Activated naive CD8-positive, alpha-beta T cell treated with anti-CD3 and anti-CD28 coated beads, Interleukin-2, amount 50 U/mL, for 24 hours (primary cell): Measurements from ENCODE around the gene FAM131B.
"Not testable (repeated sequence)": the region's sequence is repeated elsewhere in the genome, so short reads cannot be mapped to it uniquely, and the experiment has no call there.

Experiments
- ATAC-seq: fragments of 150-1000 bp; cut with Tn5 transposase; one replicate; pipeline ENCODE4 v1.10.0; 2021
- DNase-seq: peaks from one replicate; pipeline ENCODE4 v3.0.0; 2021
- H3K27ac Mint-ChIP-seq: one replicate; pipeline ENCODE4 v1.8.0; 2021; ENCODE audit warnings: mild to moderate bottlenecking, mixed read lengths
- H3K27me3 Mint-ChIP-seq: one replicate; pipeline ENCODE4 v1.8.0; 2021; ENCODE audit warnings: mixed read lengths
- H3K36me3 Mint-ChIP-seq: one replicate; pipeline ENCODE4 v1.8.0; 2021; ENCODE audit warnings: low read depth, mixed read lengths
- H3K4me1 Mint-ChIP-seq: one replicate; pipeline ENCODE4 v1.8.0; 2021; ENCODE audit warnings: mixed read lengths
- H3K4me3 Mint-ChIP-seq: one replicate; pipeline ENCODE4 v1.8.0; 2021; ENCODE audit warnings: mild to moderate bottlenecking, moderate library complexity, mixed read lengths
- H3K9me3 Mint-ChIP-seq: one replicate; pipeline ENCODE4 v1.8.0; 2021; ENCODE audit warnings: mixed read lengths

The FAM131B gene

GRCh38 chr7:143397710-143398530 is 35.4 kb upstream of the FAM131B start:
- H3K27me3 Mint-ChIP-seq = no peaks in the 10 kb centered on the region
- peaks cover 5% of the 10 kb centered on the region for H3K4me1 Mint-ChIP-seq
- no peak overlapping the region for H3K27ac Mint-ChIP-seq
- DNase-seq = no peak
- peaks cover 1% of the 10 kb centered on the region for H3K36me3 Mint-ChIP-seq
- H3K4me3 Mint-ChIP-seq = no peak overlapping the region
- ATAC-seq = no peak
- H3K9me3 Mint-ChIP-seq = no peaks in the 10 kb centered on the region

- Mint-ChIP-seq H3K4me3 (no peak overlapping the region), H3K9me3 (no peaks in the 10 kb centered on the region), H3K4me1 (peaks cover 5% of the 10 kb centered on the region), H3K27me3 (no peaks in the 10 kb centered on the region), H3K36me3 (peaks cover 3% of the 10 kb centered on the region), H3K27ac (no peak overlapping the region)
- ATAC-seq = no peak
- no peak for DNase-seq
Observed at GRCh38 chr7:143396625-143397556, 34.4 kb upstream of the FAM131B start.

- DNase-seq (no peak), ATAC-seq (no peak)
- Mint-ChIP-seq H3K4me1 (peaks cover 5% of the 10 kb centered on the region), H3K4me3 (no peak overlapping the region), H3K27ac (no peak overlapping the region), H3K36me3 (peaks cover 3% of the 10 kb centered on the region), H3K9me3 (no peaks in the 10 kb centered on the region), H3K27me3 (no peaks in the 10 kb centered on the region)
Observed at GRCh38 chr7:143396182-143396581, 33.7 kb upstream of the FAM131B start.

GRCh38 chr7:143395187-143396149 is 33.0 kb upstream of the FAM131B start:
- peak overlapping the region; percentile 52 for H3K27ac Mint-ChIP-seq
- no peaks in the 10 kb centered on the region for H3K27me3 Mint-ChIP-seq
- peaks cover 5% of the 10 kb centered on the region for H3K4me1 Mint-ChIP-seq
- no peak for DNase-seq
- H3K9me3 Mint-ChIP-seq = no peaks in the 10 kb centered on the region
- ATAC-seq = no peak
- H3K4me3 Mint-ChIP-seq = no peak overlapping the region
- peaks cover 6% of the 10 kb centered on the region for H3K36me3 Mint-ChIP-seq

GRCh38 chr7:143394777-143395176 is 32.3 kb upstream of the FAM131B start:
- H3K27ac Mint-ChIP-seq = no peak overlapping the region

GRCh38 chr7:143394068-143394467 is 31.6 kb upstream of the FAM131B start:
- Mint-ChIP-seq H3K27me3 (no peaks in the 10 kb centered on the region), H3K36me3 (peaks cover 14% of the 10 kb centered on the region), H3K27ac (no peak overlapping the region), H3K4me1 (peaks cover 15% of the 10 kb centered on the region), H3K9me3 (no peaks in the 10 kb centered on the region), H3K4me3 (no peak overlapping the region)
- no peak for DNase-seq
- ATAC-seq = no peak

More at GRCh38 chr7:143394777-143395176, 32.3 kb upstream of the FAM131B start:
- Mint-ChIP-seq H3K27me3 (no peaks in the 10 kb centered on the region), H3K4me3 (no peak overlapping the region), H3K36me3 (peaks cover 12% of the 10 kb centered on the region), H3K9me3 (no peaks in the 10 kb centered on the region), H3K4me1 (peaks cover 8% of the 10 kb centered on the region)
- DNase-seq (no peak), ATAC-seq (no peak)

GRCh38 chr7:143393267-143394041 is 30.9 kb upstream of the FAM131B start:
- no peak overlapping the region for H3K27ac Mint-ChIP-seq
- no peak for ATAC-seq
- peaks cover 17% of the 10 kb centered on the region for H3K4me1 Mint-ChIP-seq
- H3K4me3 Mint-ChIP-seq = no peak overlapping the region
- peaks cover 14% of the 10 kb centered on the region for H3K36me3 Mint-ChIP-seq
- DNase-seq = no peak
- H3K27me3 Mint-ChIP-seq = no peaks in the 10 kb centered on the region
- H3K9me3 Mint-ChIP-seq = no peaks in the 10 kb centered on the region

GRCh38 chr7:143392875-143393266 is 30.4 kb upstream of the FAM131B start:
- H3K4me3 Mint-ChIP-seq = no peak overlapping the region
- H3K27ac Mint-ChIP-seq = no peak overlapping the region
- H3K36me3 Mint-ChIP-seq = peaks cover 14% of the 10 kb centered on the region

DNA sequence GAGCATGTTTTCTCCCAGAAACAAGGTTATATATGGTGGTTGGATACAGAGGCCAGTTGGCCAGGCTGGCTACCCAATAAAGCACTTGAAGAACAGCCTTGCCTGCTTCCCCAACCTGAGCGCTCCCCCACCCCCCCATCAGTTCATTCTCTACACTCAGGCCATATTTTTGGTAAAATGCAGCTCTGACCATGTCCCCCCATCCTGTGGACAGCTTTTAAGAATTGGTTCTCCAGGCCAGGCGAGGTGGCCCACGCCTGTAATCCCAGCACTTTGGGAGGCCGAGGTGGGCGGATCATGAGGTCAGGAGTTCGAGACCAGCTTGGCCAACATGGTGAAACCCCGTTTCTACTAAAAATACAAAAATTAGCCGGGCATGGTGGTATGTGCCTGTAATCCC is 29.9 kb upstream of the FAM131B start:
- not testable (repeated sequence) for DNase-seq, H3K27ac Mint-ChIP-seq, H3K4me3 Mint-ChIP-seq, H3K9me3 Mint-ChIP-seq, H3K27me3 Mint-ChIP-seq, ATAC-seq
- Mint-ChIP-seq H3K4me1 (peaks cover 17% of the 10 kb centered on the region), H3K36me3 (peaks cover 14% of the 10 kb centered on the region)

More at GRCh38 chr7:143392875-143393266, 30.4 kb upstream of the FAM131B start:
- no peak for ATAC-seq
- DNase-seq = no peak
- Mint-ChIP-seq H3K27me3 (no peaks in the 10 kb centered on the region), H3K9me3 (no peaks in the 10 kb centered on the region), H3K4me1 (peaks cover 17% of the 10 kb centered on the region)

DNA sequence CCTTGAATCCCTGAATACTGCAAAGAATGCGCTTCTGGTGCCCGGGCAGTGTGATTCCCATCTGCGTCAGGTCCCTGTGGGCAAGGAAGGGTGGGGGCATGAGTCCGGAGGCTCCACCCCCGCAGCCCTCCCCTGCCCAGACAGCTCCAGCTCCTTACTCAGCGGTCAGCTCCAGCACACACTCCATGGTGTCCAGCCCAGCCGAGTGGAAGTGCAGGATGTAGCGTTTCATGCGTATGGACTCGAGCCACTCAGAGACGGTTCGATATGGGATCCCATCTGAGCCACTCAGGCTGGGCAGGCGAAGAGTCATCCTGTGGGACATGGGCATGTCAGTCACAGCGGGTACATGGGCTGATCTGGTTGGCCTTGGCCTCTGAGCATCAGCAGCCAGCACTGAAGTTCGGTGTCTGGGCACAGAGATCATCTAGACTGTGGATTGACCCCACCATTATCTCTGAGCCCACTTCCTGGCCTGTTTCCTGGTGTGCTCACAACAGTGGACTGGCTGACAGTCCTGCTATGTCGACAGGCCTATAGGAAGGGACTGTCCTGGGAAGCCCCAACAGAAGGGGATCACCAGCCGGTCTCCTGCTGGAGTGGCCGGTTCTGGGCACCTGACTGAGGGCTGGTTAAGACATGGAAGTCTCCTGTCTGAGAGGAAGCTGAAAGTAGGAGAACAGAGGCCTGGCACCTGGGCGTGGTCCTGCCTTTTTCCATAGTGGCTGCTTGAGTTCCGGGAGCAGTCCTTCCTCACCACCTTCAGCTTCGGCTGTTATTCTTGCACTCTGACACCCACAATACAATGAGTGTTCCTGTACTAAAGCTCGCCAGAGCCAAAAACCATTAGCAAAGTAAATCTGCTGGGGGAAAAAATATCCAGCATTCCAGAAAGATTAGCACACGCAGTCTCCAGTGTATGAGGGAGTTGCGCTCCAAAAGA is 29.2 kb upstream of the FAM131B start:
- no peak for DNase-seq
- ATAC-seq = no peak
- H3K9me3 Mint-ChIP-seq = no peaks in the 10 kb centered on the region

DNA sequence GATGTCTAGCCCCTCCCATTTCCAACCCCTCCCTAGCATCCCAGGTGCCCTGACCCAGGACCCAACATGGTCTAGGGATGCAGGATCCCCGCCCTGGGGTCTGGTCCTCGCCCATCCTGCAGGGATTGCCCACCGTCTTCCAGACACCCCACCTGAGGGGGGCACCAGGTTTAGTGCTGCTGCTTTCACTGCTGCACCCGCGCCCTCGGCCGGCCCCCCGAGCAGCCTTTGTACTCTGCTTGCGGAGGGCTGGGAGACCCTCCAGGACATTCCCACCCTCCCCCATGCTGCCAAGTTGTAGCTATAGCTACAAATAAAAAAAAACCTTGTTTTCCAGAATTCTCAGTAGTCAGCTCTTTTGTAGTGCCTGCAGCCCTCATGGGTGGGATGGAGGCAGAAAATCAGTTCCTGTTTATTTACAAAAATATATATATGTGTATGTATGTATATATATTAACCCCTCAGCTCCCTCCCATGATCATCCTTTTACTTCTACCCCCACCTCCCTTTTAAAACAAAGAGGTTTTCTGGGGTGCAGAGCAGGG is 28.3 kb upstream of the FAM131B start:
- no peaks in the 10 kb centered on the region for H3K27me3 Mint-ChIP-seq
- peaks cover 17% of the 10 kb centered on the region for H3K4me1 Mint-ChIP-seq
- H3K36me3 Mint-ChIP-seq = peaks cover 14% of the 10 kb centered on the region
- no peak for ATAC-seq
- no peak for DNase-seq
- H3K27ac Mint-ChIP-seq = no peak overlapping the region
- H3K4me3 Mint-ChIP-seq = no peak overlapping the region
- no peaks in the 10 kb centered on the region for H3K9me3 Mint-ChIP-seq

More for the DNA sequence above, 29.2 kb upstream of the FAM131B start:
- Mint-ChIP-seq H3K4me3 (no peak overlapping the region), H3K4me1 (peaks cover 17% of the 10 kb centered on the region), H3K27ac (no peak overlapping the region), H3K36me3 (peaks cover 14% of the 10 kb centered on the region), H3K27me3 (no peaks in the 10 kb centered on the region)

- Mint-ChIP-seq H3K4me3 (no peak overlapping the region), H3K36me3 (peaks cover 14% of the 10 kb centered on the region), H3K27ac (peak overlapping the region; percentile 56), H3K4me1 (peaks cover 16% of the 10 kb centered on the region), H3K27me3 (no peaks in the 10 kb centered on the region), H3K9me3 (no peaks in the 10 kb centered on the region)
- ATAC-seq (no peak), DNase-seq (no peak)
Observed at GRCh38 chr7:143390104-143390772, 27.7 kb upstream of the FAM131B start.
